HS-27A (cell line): ENCODE data around the gene TSNAXIP1.
A peak's percentile ranks its signal among the peaks of the same experiment; 100 is the strongest.

Experiments
- DNase-seq: peaks from one replicate; pipeline ENCODE4 v3.0.0-alpha.2; 2012; ENCODE audit warnings: low read depth, missing footprints

Gene TSNAXIP1

DNA sequence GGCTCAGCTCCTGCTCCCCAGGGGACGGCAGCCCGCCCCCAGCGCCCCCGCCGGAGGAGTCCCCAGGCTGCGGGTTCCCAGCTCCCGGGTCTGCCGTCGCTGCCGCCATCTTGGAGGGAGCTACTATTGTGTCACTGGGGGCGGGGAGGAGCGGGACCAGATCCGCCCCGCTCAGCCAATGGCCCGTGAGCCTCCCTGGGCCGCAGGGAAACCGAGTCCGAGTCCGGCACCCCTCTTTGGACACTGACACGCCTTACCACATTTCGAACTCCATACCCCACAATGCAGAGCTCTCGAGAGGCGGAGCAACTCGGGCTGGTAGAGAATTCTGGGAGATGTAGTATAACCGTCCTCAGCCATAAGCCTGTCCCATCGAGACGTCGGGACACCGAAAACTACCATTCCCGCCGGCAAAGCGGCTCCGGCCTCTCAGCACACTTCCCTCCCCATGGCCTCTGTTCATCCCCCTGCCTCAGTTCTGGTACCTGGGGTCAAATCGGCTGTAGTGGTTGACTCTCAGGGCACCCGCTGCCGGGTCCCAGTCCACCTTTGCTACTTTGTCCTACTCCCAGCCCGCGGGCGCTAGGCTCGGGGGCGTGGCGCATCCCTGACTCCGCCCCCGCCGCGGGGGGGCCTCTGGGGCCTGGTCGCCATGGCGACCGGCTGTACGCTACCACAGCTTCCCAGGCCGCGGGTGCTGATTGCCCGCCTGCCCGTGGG lies at the start of gene TSNAXIP1, which contains the start of gene RANBP10:
TSNAXIP1 (plus strand) TSS at position 462 of the 720 bp plus-strand sequence. CDS start 261 bp downstream, outside the sequence.
RANBP10 (minus strand) TSS at position 133 of the 720 bp plus-strand sequence; CDS start at position 109, 24 bp downstream.
- peak; percentile 98 for DNase-seq

- DNase-seq: no peak
Measured at GRCh38 chr16:67758006-67758405, 48.7 kb upstream of the TSNAXIP1 start.

DNA sequence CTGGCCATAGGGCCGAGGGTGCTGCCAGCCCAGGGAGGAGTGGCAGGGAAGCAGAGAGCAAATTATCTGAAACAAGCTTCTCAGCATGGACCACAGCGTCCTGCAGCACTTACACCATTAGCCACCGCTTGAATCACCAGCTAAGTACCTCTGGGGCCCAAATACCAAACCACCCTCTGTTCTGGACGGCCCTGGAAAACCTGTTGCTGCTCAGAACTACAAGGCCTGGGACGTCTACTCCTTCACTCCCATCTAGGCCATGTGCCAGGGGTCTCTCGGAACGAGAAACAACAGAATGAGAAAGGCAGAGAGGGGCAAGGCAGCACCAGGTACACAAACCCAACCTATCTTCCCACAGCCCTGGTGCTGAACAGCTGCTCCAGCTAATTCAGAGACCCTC lies 47.7 kb upstream of the TSNAXIP1 start:
- no peak for DNase-seq

- DNase-seq: no peak
Measured at GRCh38 chr16:67760206-67760955, 46.3 kb upstream of the TSNAXIP1 start.

DNA sequence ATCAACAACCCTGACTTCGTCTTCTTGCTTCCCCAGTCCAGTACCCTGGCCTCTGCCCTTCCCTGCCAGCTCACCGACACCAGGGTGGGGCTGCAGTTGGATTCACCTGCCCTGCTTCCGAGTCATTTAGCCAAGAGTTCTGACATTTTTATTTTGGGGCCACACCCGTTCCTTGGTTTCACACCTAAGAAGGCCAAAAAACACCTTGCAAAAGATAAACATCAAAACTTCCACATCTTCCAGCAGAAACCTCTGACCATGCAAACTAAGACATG lies 45.8 kb upstream of the TSNAXIP1 start:
- no peak for DNase-seq

DNA sequence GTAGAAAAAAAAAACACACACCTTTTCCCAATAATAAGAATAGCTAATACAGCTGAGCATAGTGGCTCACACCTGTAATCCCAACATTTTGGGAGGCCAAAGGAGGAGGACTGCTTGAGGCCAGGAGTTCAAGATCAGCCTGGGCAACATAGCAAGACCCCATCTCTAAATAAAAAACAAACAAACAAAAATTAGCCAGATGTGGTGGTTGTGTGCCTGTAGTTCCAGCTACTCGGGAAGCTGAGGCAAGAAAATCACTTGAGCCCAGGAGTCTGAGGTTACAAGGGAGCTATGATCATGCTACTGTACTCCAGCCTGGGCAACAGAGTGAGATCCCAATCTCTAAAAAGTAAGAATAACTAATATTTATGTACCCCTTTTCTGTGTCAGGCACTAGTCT lies 44.8 kb upstream of the TSNAXIP1 start:
- DNase-seq: no peak

- DNase-seq: no peak
Measured at GRCh38 chr16:67762385-67762784, 44.3 kb upstream of the TSNAXIP1 start.

GRCh38 chr16:67763066-67763465 lies 43.6 kb upstream of the TSNAXIP1 start:
- no peak for DNase-seq

DNA sequence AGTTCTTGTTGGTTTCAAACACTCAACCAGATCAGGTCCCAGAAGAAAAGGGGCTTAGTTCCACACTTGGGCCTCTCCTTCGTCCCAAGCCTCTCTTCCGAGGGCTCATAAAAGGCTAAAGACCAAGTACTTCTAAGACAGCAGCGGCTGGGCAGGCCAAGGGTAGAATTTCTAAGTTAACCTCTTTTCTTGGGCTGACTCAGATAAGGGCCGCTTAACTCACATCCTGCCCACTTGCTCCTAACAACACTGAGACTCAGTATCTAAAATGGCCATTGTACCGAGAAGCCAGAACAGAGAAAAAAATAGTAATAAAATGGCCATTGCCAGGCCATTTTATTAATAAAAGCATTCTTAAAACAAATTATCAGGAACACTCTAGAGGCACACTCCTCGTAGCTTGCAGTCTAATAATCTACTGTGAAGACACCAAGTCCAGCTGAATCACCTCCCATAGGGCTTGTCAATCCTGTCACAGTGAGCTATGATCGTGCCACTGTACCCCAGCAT lies 42.5 kb upstream of the TSNAXIP1 start:
- DNase-seq: no peak

DNA sequence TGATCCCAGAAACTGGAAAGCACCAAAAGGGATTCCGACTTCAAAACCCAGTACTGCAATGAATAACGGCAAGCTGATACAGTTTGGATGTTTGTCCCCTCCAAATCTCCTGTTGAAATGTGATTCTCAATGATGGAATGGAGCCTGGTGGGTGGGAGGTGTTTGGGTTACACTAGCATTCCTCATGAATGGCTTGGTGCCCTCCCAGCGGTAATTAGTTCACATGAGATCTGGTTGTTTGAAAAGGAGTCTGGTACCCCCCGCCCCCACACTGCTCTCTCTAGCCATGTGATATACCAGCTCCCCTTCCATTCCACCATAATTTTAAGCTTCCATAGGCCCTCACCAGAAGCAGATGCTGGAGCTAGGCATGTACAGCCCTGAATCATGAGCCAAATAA lies 40.4 kb upstream of the TSNAXIP1 start:
- DNase-seq: no peak

DNA sequence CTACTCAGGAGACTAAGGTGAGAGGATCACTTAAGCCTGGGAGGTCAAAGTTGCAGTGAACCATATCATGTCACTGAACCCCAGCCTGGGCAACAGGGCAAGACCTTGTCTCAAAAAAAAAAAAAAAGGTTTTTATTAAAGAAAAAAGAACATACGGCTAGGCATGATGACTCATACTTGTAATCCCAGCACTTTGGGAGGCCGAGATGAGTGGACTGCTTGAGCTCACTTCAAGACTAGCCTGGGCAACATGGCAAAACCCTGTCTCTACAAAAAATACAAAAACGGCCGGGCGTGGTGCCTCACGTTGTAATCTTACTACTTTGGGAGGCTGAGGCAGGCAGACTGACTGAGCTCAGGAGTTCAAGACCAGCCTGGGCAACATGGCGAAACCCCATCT lies 38.7 kb upstream of the TSNAXIP1 start:
- peak; percentile 30 for DNase-seq

DNA sequence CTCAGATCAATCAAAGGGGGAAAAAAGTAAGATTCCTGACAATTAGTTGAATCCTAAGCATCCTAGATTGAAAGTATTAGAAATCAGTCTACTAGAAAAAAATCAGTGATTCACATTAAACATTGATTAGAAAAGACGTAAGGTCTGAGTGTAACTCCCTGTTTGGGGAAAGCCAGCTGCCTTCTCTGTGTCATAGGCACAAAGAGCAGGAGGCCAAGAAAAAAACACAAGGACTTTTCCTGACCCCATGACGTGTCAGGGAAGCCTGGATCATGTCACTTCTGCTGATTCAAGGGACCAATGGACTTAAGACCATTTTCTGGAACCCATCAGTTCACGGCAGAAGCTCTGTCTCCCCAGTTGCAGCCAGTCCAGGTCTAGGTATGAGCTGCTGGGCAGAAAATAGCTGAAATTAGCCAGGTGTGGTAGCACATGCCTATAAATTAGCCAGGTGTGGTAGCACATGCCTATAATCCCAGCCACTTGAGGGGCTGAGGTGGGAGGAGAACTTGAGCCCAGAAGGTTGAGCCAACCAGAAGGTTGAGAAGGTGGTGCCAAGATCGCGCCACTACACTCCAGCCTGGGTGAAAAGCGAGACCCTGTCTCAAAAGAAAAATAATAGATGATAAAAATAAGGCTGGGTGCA lies 36.2 kb upstream of the TSNAXIP1 start:
- DNase-seq: no peak

DNA sequence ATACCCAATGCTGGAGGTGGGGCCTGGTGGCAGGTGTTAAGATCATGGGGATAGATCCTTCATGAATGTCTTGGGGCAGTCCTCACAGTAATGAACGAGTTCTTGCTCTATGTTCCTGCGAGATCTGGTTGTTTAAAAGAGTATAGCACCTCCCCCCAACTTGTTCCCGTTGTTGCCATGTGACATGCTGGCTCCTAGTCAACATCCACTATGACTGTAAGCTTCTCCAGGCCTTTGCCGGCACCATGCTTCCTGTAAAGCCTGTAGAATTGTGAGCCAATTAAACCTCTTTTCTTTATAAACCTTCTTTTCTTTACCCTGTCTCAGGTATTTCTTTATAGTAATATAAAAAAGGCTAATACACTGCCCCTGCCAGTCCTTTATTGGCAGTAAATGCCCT lies 33.6 kb upstream of the TSNAXIP1 start:
- no peak for DNase-seq

GRCh38 chr16:67773569-67774456 lies 32.9 kb upstream of the TSNAXIP1 start:
- DNase-seq: no peak

GRCh38 chr16:67774457-67774853 lies 32.2 kb upstream of the TSNAXIP1 start:
- DNase-seq: no peak

DNA sequence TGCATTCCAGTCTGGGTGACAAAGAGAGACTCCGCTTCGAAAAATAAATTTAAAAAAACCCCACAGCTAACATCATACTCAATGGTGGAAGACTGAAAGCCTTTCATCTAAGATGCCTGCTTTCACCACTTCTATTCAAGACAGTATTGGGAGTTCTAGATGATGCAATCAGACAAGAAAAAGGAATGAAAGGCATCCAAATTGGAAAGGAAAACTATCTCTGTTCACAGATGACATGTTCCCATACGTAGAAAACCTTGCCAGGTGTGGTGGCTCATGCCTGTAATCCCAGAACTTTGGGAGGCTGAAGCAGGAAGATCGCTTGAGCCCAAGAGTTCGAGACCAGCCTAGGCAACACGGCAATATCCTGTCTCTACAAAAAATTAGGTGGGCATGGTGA lies 31.4 kb upstream of the TSNAXIP1 start:
- DNase-seq: no peak

- no peak for DNase-seq
Measured at GRCh38 chr16:67779256-67780014, 27.3 kb upstream of the TSNAXIP1 start.

DNA sequence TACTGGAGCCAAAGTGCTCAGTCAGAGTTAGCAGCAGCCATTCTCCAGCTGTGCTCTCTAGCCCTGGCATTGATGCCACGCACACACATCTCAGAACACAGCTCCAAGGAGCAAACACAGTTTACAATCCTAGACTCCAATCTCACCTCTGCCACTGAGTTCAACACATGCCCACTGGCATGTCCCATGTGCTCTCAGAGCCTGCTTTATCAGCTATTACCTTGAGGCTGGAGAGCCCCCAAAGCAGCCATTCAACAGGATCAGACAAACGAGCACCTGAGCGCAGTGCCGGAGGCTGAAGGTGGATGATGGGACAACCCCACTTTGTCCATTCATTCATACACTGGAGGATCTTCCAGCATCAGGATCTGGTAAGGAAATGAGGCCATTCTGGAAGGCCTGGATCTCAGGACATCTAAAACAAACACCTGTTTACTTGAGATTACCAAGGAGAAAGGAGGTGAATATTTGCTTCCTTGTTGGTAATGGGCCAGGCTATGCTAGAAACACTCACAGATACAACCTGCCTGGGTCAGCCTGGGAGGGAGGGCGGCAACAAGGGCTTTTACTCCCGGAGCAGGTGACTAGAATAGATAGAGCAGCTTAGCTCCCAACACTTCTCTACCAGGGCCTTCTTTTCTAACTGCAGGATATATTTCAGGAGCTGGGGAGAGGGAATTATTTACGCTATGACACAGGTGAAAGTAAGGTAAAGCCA lies 25.7 kb upstream of the TSNAXIP1 start:
- DNase-seq: no peak

GRCh38 chr16:67781565-67781921 lies 25.1 kb upstream of the TSNAXIP1 start:
- DNase-seq: no peak

DNA sequence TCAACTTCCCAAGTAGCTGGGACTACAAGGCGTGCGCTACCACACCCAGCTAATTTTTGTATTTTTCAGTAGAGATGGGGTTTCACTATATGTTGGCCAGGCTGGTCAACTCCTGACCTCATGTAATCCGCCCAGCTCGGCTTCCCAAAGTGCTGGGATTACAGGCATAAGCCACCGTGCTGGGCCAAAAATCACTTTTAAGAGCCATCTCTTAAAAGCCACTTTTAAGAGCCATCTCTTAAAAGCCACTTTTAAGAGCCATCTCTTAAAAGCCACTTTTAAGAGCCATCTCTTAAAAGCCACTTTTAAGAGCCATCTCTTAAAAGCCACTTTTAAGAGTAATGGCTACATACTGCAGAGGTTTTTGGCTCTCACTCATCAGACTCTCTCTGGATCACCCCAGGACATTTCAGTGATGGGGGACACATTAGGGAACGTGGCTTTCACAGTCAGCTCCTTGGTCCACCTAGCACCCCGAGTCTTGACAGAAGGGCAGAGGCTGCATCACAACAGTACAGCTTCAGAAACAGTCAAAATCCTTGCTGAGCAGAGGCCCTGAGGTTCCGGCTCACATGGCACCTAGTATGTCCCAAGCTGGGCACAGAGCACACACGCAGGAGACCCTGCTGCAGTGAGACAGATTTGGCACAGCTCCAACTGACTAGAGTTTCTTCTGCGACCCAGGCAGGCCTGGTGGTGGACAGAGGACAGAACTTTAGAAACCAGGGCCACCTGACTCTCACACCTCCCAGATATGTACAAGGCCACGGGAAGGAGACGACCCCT lies 23.9 kb upstream of the TSNAXIP1 start:
- no peak for DNase-seq
